GM23338 (cell line): ENCODE results near the gene IER5. TPM values are rescaled to one million over a fixed set of nuclear protein-coding genes. Genes with fewer than 3 reads are reported as not detected.

Experiments
- ATAC-seq: fragments of 200-7000 bp; cut with Tn5 transposase; 3 replicates; pipeline ENCODE4 v1.9.1; 2020
- DNase-seq: peaks from one replicate; pipeline ENCODE4 v3.0.0-alpha.2; 2015; ENCODE audit warnings: low spot score
- H2AFZ ChIP-seq: fragments of 200-600 bp; sonication (generic); 2 replicates; pipeline ENCODE4 v1.8.0; 2016; ENCODE audit warnings: antibody characterized with exemption, mild to moderate bottlenecking, moderate library complexity
- H3F3A ChIP-seq: fragments of 200-600 bp; sonication (generic); replicated peaks from 2 replicates; pipeline ENCODE4 v1.8.0; 2017; ENCODE audit warnings: antibody characterized with exemption, mixed run types, low read depth
- H3K27ac ChIP-seq: fragments of 200-600 bp; sonication (generic); 2 replicates; pipeline ENCODE4 v1.6.1; 2016; ENCODE audit warnings: low read depth
- H3K27me3 ChIP-seq: fragments of 200-600 bp; sonication (generic); 2 replicates; pipeline ENCODE4 v1.8.0; 2016; ENCODE audit warnings: mild to moderate bottlenecking, mixed run types, moderate library complexity; ENCODE audit not compliant: insufficient read depth
- H3K36me3 ChIP-seq: fragments of 200-600 bp; sonication (generic); 2 replicates; pipeline ENCODE4 v1.8.0; 2016; ENCODE audit warnings: mild to moderate bottlenecking; ENCODE audit not compliant: insufficient read depth
- H3K4me1 ChIP-seq: fragments of 200-600 bp; sonication (generic); 2 replicates; pipeline ENCODE4 v1.8.0; 2016; ENCODE audit warnings: mild to moderate bottlenecking, moderate library complexity; ENCODE audit not compliant: insufficient read depth
- H3K4me2 ChIP-seq: fragments of 200-600 bp; sonication (generic); 2 replicates; pipeline ENCODE4 v1.7.1; 2017; ENCODE audit warnings: mixed run types
- H3K4me3 ChIP-seq: fragments of 200-600 bp; sonication (generic); 2 replicates; pipeline ENCODE4 v1.6.1; 2016; ENCODE audit warnings: mixed run types
- H3K79me2 ChIP-seq: fragments of 200-600 bp; sonication (generic); replicated peaks from 2 replicates; pipeline ENCODE4 v1.8.0; 2017; ENCODE audit warnings: mild to moderate bottlenecking; ENCODE audit not compliant: insufficient read depth
- H3K9me2 ChIP-seq: fragments of 200-600 bp; sonication (generic); 2 replicates; pipeline ENCODE4 v1.8.0; 2017; ENCODE audit not compliant: insufficient read depth
- H4K20me1 ChIP-seq: fragments of 200-600 bp; sonication (generic); replicated peaks from 2 replicates; pipeline ENCODE4 v1.8.0; 2017; ENCODE audit warnings: mild to moderate bottlenecking; ENCODE audit not compliant: insufficient read depth
- H3K27ac Mint-ChIP-seq: 2 replicates; pipeline ENCODE4 v1.8.0; 2020; ENCODE audit warnings: inconsistent platforms, mild to moderate bottlenecking, moderate library complexity, mixed read lengths
- H3K27me3 Mint-ChIP-seq: 3 replicates; pipeline ENCODE4 v1.8.0; 2022; ENCODE audit warnings: low read depth, mild to moderate bottlenecking, moderate library complexity, mixed read lengths, inconsistent platforms; ENCODE audit not compliant: insufficient read depth, poor library complexity
- H3K36me3 Mint-ChIP-seq: 3 replicates; pipeline ENCODE4 v1.8.0; 2021; ENCODE audit warnings: low read depth, mild to moderate bottlenecking, inconsistent platforms, moderate library complexity, mixed read lengths
- H3K4me1 Mint-ChIP-seq: 3 replicates; pipeline ENCODE4 v1.8.0; 2020; ENCODE audit warnings: mild to moderate bottlenecking, inconsistent platforms, mixed read lengths
- H3K4me3 Mint-ChIP-seq: 3 replicates; pipeline ENCODE4 v1.8.0; 2021; ENCODE audit warnings: moderate library complexity, mild to moderate bottlenecking, inconsistent platforms, mixed read lengths
- H3K9me3 Mint-ChIP-seq: 3 replicates; pipeline ENCODE4 v1.8.0; 2020; ENCODE audit warnings: moderate library complexity, mild to moderate bottlenecking, inconsistent platforms, mixed read lengths
- CREB1 ChIP-seq: fragments of 250-450 bp; sonication (Bioruptor Pico); IDR thresholded peaks from 2 replicates; pipeline ENCODE4 v1.5.0; 2020; ENCODE audit warnings: low read depth, mild to moderate bottlenecking, moderate library complexity
- CTCF ChIP-seq, 2 experiments: fragments of 200-600 bp in 1 of 2; sonication (generic) in 1 of 2; conservative IDR thresholded peaks; 2 replicates each; pipeline versions ENCODE4 v1.5.1 to v1.6.1; 2016 to 2017; ENCODE audit warnings: antibody characterized with exemption in 2 of 2, low read depth in 2 of 2, mild to moderate bottlenecking in 2 of 2, moderate library complexity in 1 of 2
- ETS1 ChIP-seq: IDR thresholded peaks from 2 replicates; pipeline ENCODE4 v1.6.1; 2016; ENCODE audit warnings: antibody characterized with exemption
- EZH2 ChIP-seq: fragments of 200-600 bp; sonication (generic); IDR thresholded peaks from one replicate; pipeline ENCODE4 v1.8.0; 2017; ENCODE audit warnings: antibody characterized with exemption, mild to moderate bottlenecking, low read depth; ENCODE audit not compliant: unreplicated experiment
- EZH2phosphoT487 ChIP-seq: fragments of 200-600 bp; sonication (generic); IDR thresholded peaks from one replicate; pipeline ENCODE4 v1.8.1; 2018; ENCODE audit warnings: antibody characterized with exemption; ENCODE audit not compliant: unreplicated experiment
- JUNB ChIP-seq: IDR thresholded peaks from one replicate; pipeline ENCODE4 v1.6.1; 2016; ENCODE audit warnings: antibody characterized with exemption; ENCODE audit not compliant: unreplicated experiment
- NANOG ChIP-seq: IDR thresholded peaks from 2 replicates; pipeline ENCODE4 v1.6.1; 2016; ENCODE audit warnings: antibody characterized with exemption, borderline replicate concordance
- POLR2AphosphoS5 ChIP-seq: IDR thresholded peaks from 2 replicates; pipeline ENCODE4 v1.6.1; 2016; ENCODE audit warnings: antibody characterized with exemption, low read depth
- REST ChIP-seq: IDR thresholded peaks from one replicate; pipeline ENCODE4 v1.6.1; 2018; ENCODE audit warnings: antibody characterized with exemption; ENCODE audit not compliant: unreplicated experiment
- STAT1 ChIP-seq: IDR thresholded peaks from one replicate; pipeline ENCODE4 v1.6.1; 2016; ENCODE audit warnings: antibody characterized with exemption; ENCODE audit not compliant: unreplicated experiment
- ZNF114 ChIP-seq: fragments of 250-450 bp; sonication (Bioruptor Pico); IDR thresholded peaks from 2 replicates; pipeline ENCODE4 v1.5.0; 2020; ENCODE audit warnings: mild to moderate bottlenecking, moderate library complexity
- ZNF331 ChIP-seq: fragments of 250-450 bp; sonication (Bioruptor Pico); IDR thresholded peaks from 2 replicates; pipeline ENCODE4 v1.5.0; 2020; ENCODE audit warnings: low read depth, mild to moderate bottlenecking, moderate library complexity
- ZNF462 ChIP-seq: fragments of 250-450 bp; sonication (Bioruptor Pico); IDR thresholded peaks from 2 replicates; pipeline ENCODE4 v1.5.0; 2020; ENCODE audit warnings: mild to moderate bottlenecking, moderate library complexity
- polyA plus RNA-seq: library from polyadenylated mRNA; unstranded; fragments of >200 nt; fragmentation: Nextera tagmentation; extraction: Ambion mirVana; gene quantifications from 2 replicates; pipeline ENCODE4 v1.2.1, GENCODE V29; 2016
- total RNA-seq: library from RNA; depleted of rRNA; stranded (reverse); fragments of >200 nt; shearing (Covaris generic); gene quantifications from 2 replicates; pipeline ENCODE4 v1.2.3, GENCODE V29; 2014

The IER5 gene
- total and polyA plus RNA-seq, 2 experiments from 2014 or later = 3.8 to 9.5 TPM

- Histone ChIP-seq H3K27ac (no peak overlapping the region), H3K79me2 (no peaks in the 10 kb centered on the region), H3K4me2 (no peak overlapping the region), H3K9me2 (no peaks in the 10 kb centered on the region), H3K27me3 (peaks cover 4% of the 10 kb centered on the region; the same call in 1 of the 2 replicates), H3K36me3 (no peaks in the 10 kb centered on the region), H4K20me1 (no peaks in the 10 kb centered on the region), H3F3A (no peaks in the 10 kb centered on the region), H2AFZ (no peak overlapping the region), H3K4me3 (no peak overlapping the region), H3K4me1 (peaks cover 6% of the 10 kb centered on the region; the same call in 1 of the 2 replicates)
- Mint-ChIP-seq H3K9me3 (no peaks in the 10 kb centered on the region), H3K27ac (no peak overlapping the region), H3K4me3 (no peak overlapping the region), H3K36me3 (no peaks in the 10 kb centered on the region; the same call in 2 of the 3 replicates), H3K4me1 (peaks cover 9% of the 10 kb centered on the region), H3K27me3 (peaks cover 11% of the 10 kb centered on the region)
- DNase-seq = no peak
- no peak for ATAC-seq
- TF ChIP-seq ZNF462 (no peak), EZH2phosphoT487 (no peak), JUNB (no peak), REST (no peak), POLR2AphosphoS5 (no peak), STAT1 (no peak), ZNF331 (no peak), CREB1 (CRISPR knock-in tag) (no peak), NANOG (no peak), EZH2 (no peak), ZNF114 (no peak), CTCF (conservative IDR thresholded peaks at IDR 0.05; ENCODE audit: low read depth in 2 of 2) (no peak), ETS1 (no peak)
Observed at GRCh38 chr1:181140891-181141290, 52.4 kb downstream of the IER5 start.
